ENCODE results near the gene LRCH1.

The LRCH1 gene

GRCh38 chr13:46797501-46798237 is 244.7 kb downstream of the LRCH1 start:
- no peak for DNase-seq (ENCODE audit: low read depth, low spot score)

GRCh38 chr13:46799139-46799538 is 246.2 kb downstream of the LRCH1 start:
- DNase-seq (ENCODE audit: low read depth, low spot score): no peak

GRCh38 chr13:46801858-46802257 is 248.9 kb downstream of the LRCH1 start:
- no peak for DNase-seq (ENCODE audit: low read depth, low spot score)
